Measurements from ENCODE around the gene PARD3B. TPM values are rescaled to one million over a fixed set of nuclear protein-coding genes. Genes with fewer than 3 reads are reported as not detected.

PARD3B gene
- total and polyA plus RNA-seq, 2 of the 13 experiments (the other 11 are each of a cell fraction or from before 2014, with no cell fraction given) = 0.71 to 2.3 TPM

DNA sequence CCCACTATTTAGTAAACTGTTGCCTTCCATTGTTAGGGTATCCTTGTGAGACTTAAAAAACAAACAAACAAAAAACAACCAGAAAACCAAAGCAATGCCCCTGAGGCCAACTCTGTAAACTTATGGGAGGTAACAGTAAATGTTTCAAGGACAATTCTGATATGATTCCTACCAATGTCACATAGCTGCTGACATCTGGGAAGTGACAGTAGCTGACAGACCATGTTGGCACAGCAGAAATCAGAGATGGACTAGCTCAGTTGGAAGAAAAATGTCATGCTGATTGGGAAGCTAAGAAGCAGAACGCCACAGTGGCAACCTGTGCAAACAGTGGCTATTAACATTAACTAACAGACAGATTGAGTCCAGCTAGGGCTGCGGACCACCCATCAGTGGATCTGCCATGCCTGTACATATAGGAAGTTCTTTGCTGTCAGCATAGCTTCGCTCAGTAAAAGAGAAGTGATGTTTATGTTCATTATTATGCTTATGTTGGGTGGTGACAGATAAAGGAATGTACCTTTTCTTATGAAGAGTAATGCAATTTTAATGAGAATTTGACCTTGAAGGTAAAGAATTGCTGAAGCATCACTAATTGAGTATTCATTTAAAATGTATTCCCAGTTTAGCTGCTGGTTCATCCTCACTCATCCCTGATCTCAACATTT lies 180.6 kb downstream of the PARD3B start:
- intact Hi-C loops (cut with micrococcal nuclease; ENCODE audit: unreplicated experiment) = no loop called here
- CTCF ChIA-PET (ENCODE audit: low intra/inter-chr PET ratio, low total read pairs) = no interaction called here

GRCh38 chr2:204726831-204727230 lies 181.6 kb downstream of the PARD3B start:
- 19% methylated on average over 3 of the region's 3 CpGs for WGBS (ENCODE audit: low lambda C conversion rate)
- intact Hi-C loops (cut with micrococcal nuclease; ENCODE audit: unreplicated experiment) = no loop called here
- TF ChIP-seq ATM (IDR thresholded peaks at IDR 0.05; ENCODE audit: borderline replicate concordance) = no peak
- TF ChIP-seq ZNF317 (CRISPR knock-in tag; IDR thresholded peaks at IDR 0.05) = no peak
- no peak for TF ChIP-seq ZZZ3 (CRISPR knock-in tag; IDR thresholded peaks at IDR 0.05; ENCODE audit: borderline replicate concordance)
- no peak for TF ChIP-seq ZNF777 (CRISPR knock-in tag; IDR thresholded peaks at IDR 0.05)
- TF ChIP-seq ZNF674 (CRISPR knock-in tag; IDR thresholded peaks at IDR 0.05; ENCODE audit: low read depth) = no peak
- no peak for TF ChIP-seq HMG20A (CRISPR knock-in tag; IDR thresholded peaks at IDR 0.05; ENCODE audit: borderline replicate concordance)
- no peak for TF ChIP-seq NR1H2 (CRISPR knock-in tag; IDR thresholded peaks at IDR 0.05; ENCODE audit: borderline replicate concordance, low read depth)
- TF ChIP-seq AKAP8 (CRISPR knock-in tag; IDR thresholded peaks at IDR 0.05) = no peak
- TF ChIP-seq ZNF704 (CRISPR knock-in tag; IDR thresholded peaks at IDR 0.05; ENCODE audit: borderline replicate concordance) = no peak
- no peak for TF ChIP-seq CC2D1A (CRISPR knock-in tag; IDR thresholded peaks at IDR 0.05)

More for the DNA sequence above, 180.6 kb downstream of the PARD3B start:
- Histone ChIP-seq H3K4me2 (ENCODE audit: low read depth, low read length) (no peak overlapping the region), H3K9ac (ENCODE audit: insufficient read depth, low read depth, low read length) (no peak overlapping the region), H3K79me2 (ENCODE audit: insufficient read depth, low read length) (no peaks in the 10 kb centered on the region), H3K27me3 (ENCODE audit: control insufficient read depth in 1 of 2, insufficient read depth in 2 of 2, low read length in 2 of 2) (no peaks in the 10 kb centered on the region), H4K20me1 (ENCODE audit: insufficient read depth, low read length) (no peaks in the 10 kb centered on the region), H2AFZ (ENCODE audit: low read length) (no peak overlapping the region), H3K4me3 (replicated peaks in 1 of 3; ENCODE audit: insufficient read depth in 1 of 3, low read depth in 2 of 3, low read length in 3 of 3) (no peak overlapping the region), H3K9me3 (ENCODE audit: low read length) (peaks cover 88% of the 10 kb centered on the region), H3K4me1 (ENCODE audit: insufficient read depth, low read length) (no peaks in the 10 kb centered on the region), H3K36me3 (replicated peaks in 1 of 2; ENCODE audit: control insufficient read depth in 1 of 2, insufficient read depth in 2 of 2, low read length in 2 of 2) (no peaks in the 10 kb centered on the region), H3K27ac (ENCODE audit: extremely low read length, insufficient read depth, low read length) (no peak overlapping the region)
- in situ Hi-C loops (cut with HindIII; ENCODE audit: extremely low pct_ligation_motif_present, low pct_unique_long_range_greater_than_20kb) = no loop called here
- DNase-seq (ENCODE audit: low spot score) = no peak
- WGBS (ENCODE audit: low lambda C conversion rate) = 53% methylated on average over 3 of the region's 3 CpGs
- BruUV-seq (replicated peaks) = no TSS peak
- FAIRE-seq = no peak
- POLR2A ChIA-PET = no interaction called here
- ATAC-seq = no peak
- TF ChIP-seq MAFF (IDR thresholded peaks at IDR 0.05; ENCODE audit: low read depth, low read length) (peak; percentile 37; the same call in 1 of the 2 replicates), ZNF639 (CRISPR knock-in tag; conservative IDR thresholded peaks at IDR 0.05) (no peak), ZNF430 (CRISPR knock-in tag; IDR thresholded peaks at IDR 0.05) (no peak), NCOA2 (CRISPR knock-in tag; IDR thresholded peaks at IDR 0.05) (no peak), MBD4 (IDR thresholded peaks at IDR 0.05; ENCODE audit: borderline replicate concordance, low read length) (no peak), MAFK (conservative IDR thresholded peaks at IDR 0.05 in 1 of 2, IDR thresholded peaks at IDR 0.05 in 1 of 2; ENCODE audit: low read length in 2 of 2) (peak; percentile 21 to 60; a peak in 2 of 4 replicates), ZNF432 (CRISPR knock-in tag; IDR thresholded peaks at IDR 0.05; ENCODE audit: borderline replicate concordance) (no peak), ZBTB7A (CRISPR knock-in tag; IDR thresholded peaks at IDR 0.05) (no peak)

More at GRCh38 chr2:204726831-204727230, 181.6 kb downstream of the PARD3B start:
- POLR2A ChIA-PET = no interaction called here
- DNase-seq (ENCODE audit: low spot score) (no peak), ATAC-seq (no peak), FAIRE-seq (no peak)
- in situ Hi-C loops (cut with HindIII; ENCODE audit: extremely low pct_ligation_motif_present, low pct_unique_long_range_greater_than_20kb) = no loop called here
- H3K4me1 ChIP-seq (ENCODE audit: insufficient read depth, low read length) = no peaks in the 10 kb centered on the region
- peaks cover 91% of the 10 kb centered on the region for H3K9me3 ChIP-seq (ENCODE audit: low read length)
- H3K36me3 ChIP-seq (replicated peaks in 1 of 2; ENCODE audit: control insufficient read depth in 1 of 2, insufficient read depth in 2 of 2, low read length in 2 of 2) = no peaks in the 10 kb centered on the region
- H3K27ac ChIP-seq (ENCODE audit: extremely low read length, insufficient read depth, low read length) = no peak overlapping the region
- H3K79me2 ChIP-seq (ENCODE audit: insufficient read depth, low read length) = no peaks in the 10 kb centered on the region
- H3K27me3 ChIP-seq (ENCODE audit: control insufficient read depth in 1 of 2, insufficient read depth in 2 of 2, low read length in 2 of 2) = no peaks in the 10 kb centered on the region
- no peak overlapping the region for H3K4me2 ChIP-seq (ENCODE audit: low read depth, low read length)
- H2AFZ ChIP-seq (ENCODE audit: low read length) = no peak overlapping the region
- CTCF ChIA-PET (ENCODE audit: low intra/inter-chr PET ratio, low total read pairs) = no interaction called here
- no peak overlapping the region for H3K9ac ChIP-seq (ENCODE audit: insufficient read depth, low read depth, low read length)
- BruUV-seq (replicated peaks) = no TSS peak
- no peak overlapping the region for H3K4me3 ChIP-seq (replicated peaks in 1 of 3; ENCODE audit: insufficient read depth in 1 of 3, low read depth in 2 of 3, low read length in 3 of 3)
- no peaks in the 10 kb centered on the region for H4K20me1 ChIP-seq (ENCODE audit: insufficient read depth, low read length)

Measured in HepG2 (cell line).